GM12873 (cell line): ENCODE data around the gene SBNO2.

Source experiments
- TF ChIP-seq, protein P1 (sequence below): IDR thresholded peaks from 2 replicates; pipeline ENCODE4 v1.5.1; 2012; ENCODE audit warnings: low read depth, mild to moderate bottlenecking, moderate library complexity, low read length, control low read depth; ENCODE audit not compliant: insufficient read depth; ENCODE audit errors: missing control alignments

The SBNO2 gene

DNA sequence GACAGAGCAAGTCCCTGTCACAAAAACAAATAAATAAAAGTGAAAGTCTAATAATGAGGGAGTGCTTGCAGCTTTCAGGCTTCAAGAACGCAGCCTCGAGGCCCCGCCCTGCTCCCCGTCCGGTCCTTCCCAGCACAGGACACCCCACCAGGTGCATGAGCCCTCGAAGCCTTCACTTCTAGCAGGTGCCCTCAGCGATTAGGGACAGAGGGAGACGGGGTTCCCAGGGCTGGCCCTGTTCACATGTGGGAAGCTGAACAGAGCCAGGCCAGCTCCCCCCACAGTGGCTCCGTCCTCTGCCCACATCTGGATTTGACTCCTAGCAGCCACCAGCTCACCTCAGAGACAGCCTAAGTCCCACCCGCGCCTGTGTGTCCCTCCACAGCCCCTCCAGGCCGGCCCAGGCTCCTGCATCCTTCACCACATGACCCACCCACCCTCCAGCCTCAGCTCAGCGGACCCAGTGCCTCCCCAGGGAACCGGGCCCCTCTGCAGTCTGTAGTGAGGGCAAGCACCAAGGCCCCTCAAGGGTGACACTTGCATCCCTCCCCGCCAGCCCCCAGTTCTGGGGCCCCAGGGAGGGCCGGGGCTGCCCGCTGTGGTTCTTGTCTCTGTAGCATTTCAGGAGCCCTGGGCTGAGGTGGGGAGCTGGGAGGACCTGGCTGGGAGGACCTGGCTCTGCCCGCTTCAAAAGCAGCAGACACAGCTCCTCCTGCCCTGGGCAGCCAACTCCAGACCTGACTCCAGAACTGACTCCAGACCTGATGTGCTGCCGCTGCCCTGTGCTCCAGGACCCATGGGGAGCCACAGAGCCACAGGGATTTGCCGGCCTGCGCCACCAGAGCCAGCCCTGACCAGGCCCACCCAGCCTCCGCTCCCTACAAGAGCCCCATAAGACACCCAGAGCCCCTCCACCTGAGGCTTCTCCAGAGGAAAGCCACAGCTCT is 43.0 kb downstream of the SBNO2 start:
- TF ChIP-seq, protein P1, sequence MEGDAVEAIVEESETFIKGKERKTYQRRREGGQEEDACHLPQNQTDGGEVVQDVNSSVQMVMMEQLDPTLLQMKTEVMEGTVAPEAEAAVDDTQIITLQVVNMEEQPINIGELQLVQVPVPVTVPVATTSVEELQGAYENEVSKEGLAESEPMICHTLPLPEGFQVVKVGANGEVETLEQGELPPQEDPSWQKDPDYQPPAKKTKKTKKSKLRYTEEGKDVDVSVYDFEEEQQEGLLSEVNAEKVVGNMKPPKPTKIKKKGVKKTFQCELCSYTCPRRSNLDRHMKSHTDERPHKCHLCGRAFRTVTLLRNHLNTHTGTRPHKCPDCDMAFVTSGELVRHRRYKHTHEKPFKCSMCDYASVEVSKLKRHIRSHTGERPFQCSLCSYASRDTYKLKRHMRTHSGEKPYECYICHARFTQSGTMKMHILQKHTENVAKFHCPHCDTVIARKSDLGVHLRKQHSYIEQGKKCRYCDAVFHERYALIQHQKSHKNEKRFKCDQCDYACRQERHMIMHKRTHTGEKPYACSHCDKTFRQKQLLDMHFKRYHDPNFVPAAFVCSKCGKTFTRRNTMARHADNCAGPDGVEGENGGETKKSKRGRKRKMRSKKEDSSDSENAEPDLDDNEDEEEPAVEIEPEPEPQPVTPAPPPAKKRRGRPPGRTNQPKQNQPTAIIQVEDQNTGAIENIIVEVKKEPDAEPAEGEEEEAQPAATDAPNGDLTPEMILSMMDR: no peak

GRCh38 chr19:1129535-1129934 is 44.5 kb downstream of the SBNO2 start:
- TF ChIP-seq, protein P1: no peak

DNA sequence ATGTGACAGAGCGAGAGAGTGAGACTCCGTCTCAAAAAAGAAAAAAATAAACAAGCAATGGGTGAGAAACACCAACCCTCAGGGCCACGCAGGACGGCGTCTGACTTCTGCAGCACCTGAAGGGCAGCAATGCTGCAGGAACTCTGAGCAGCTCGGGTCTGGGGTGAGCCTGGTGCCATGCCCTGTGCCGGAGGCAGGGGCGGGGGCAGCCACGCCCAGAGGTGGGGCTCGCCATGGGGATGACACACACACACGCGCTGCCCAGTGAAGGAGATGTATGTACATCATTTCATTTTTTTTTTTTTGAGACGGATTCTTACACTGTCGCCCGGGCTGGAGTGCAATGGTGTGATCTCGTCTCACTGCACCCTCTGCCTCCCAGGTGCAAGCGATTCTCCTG is 46.0 kb downstream of the SBNO2 start:
- TF ChIP-seq, protein P1: no peak

- TF ChIP-seq, protein P1: no peak
Measured at GRCh38 chr19:1126984-1127760, 46.9 kb downstream of the SBNO2 start.

DNA sequence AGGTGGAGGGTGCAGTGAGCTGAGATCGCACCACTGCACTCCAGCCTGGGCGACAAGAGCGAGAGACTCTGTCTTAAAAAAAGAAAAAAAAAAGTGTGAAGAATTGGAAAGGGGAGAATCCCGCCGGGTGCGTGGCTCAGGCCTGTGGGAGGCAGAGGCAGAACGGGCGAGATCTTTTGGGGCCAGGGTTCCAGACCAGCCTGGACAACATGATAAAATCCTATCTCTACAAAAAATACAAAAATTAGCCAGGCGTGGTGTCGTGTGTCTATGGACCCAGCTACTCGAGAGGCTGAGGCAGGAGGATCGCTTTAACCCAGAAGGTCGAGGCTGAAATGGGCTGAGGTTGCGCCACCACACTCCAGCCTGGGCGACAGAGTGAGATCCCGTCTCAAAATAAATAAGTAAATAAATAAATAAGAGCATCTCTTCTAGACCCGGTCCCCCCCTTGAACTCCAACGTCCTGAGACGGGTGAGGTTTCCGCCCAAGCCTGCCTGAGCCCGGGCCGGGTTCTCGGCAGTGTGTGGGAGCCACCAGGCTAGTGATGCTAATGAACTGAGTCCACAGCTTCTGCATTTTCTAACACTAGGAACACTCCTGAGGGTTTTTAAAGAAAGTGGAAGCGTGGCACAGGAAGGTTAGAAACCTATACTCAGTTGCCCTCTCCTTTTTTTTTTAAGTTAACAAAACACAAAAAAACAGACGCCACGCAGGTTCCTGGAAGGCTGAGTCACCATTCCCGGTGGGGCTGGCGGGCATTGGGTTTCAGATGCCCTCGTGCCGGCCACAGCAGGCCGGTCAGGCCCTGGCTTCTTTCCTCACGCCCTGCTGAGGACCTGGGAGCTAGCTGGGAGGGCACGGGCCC is 48.2 kb downstream of the SBNO2 start:
- TF ChIP-seq, protein P1: no peak

DNA sequence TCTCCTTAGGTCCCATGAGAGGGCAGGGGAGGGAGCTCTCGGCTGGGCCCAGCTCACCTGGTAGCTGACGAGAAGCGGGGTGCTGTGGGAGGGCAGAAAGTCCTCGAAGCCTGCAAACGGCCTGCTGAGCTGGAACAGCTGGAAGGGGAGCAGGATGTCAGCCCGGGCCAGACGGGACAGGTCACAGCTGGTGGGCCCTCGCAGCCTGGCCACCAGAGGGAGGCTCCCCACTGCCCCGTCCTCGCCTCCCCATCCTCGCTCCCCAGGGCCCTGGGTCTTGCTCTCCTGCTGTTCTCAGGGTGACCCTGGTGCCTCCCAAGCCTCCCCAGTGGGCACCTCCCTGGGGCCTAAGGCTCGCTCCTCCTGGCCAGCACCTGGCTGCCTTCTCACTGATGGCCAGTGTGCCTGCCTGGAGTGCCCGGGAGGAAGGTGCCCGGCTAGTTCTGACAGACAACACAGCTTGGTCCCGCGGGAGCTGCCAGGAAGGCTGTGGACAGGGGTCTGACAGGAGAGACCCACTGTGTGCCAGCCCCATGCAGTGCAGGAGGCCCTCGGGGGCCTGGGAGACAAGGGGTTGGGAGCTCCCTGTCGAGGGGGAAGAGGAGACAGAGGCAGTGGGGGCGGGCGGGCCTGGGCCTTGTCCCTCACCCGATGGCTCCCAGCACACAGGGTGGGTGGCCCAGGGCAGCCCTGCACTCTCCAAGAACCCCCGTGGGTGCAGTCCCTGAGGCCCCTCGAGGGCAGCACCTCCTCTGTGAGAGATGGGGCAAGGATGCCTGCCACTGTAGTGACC is 50.0 kb downstream of the SBNO2 start:
- TF ChIP-seq, protein P1: no peak
